Activated CD4-positive, alpha-beta T cell treated with anti-CD3 and anti-CD28 coated beads, Interleukin-2, Interleukin-4, amounts not matched to agents 100 ng/mL and 50 ng/mL, durations not matched to agents 16 hours and 8 hours (primary cell): ENCODE results near the gene MACROD1.
A peak's percentile ranks its signal among the peaks of the same experiment; 100 is the strongest.

ENCODE experiments used
- DNase-seq: peaks from one replicate; pipeline ENCODE4 v3.0.0-alpha.2; 2020; ENCODE audit warnings: low spot score

Gene MACROD1

GRCh38 chr11:64090806-64091516 lies 75.0 kb downstream of the MACROD1 start:
- peak; percentile 49 for DNase-seq

- DNase-seq: no peak
Observed at GRCh38 chr11:64089915-64090805, 75.8 kb downstream of the MACROD1 start.

GRCh38 chr11:64089493-64089892 lies 76.4 kb downstream of the MACROD1 start:
- no peak for DNase-seq

GRCh38 chr11:64089027-64089360 lies 76.9 kb downstream of the MACROD1 start:
- DNase-seq: no peak

- DNase-seq: peak; percentile 17
Observed at GRCh38 chr11:64088162-64089026, 77.5 kb downstream of the MACROD1 start.

- DNase-seq: no peak
Observed at GRCh38 chr11:64086258-64087123, 79.4 kb downstream of the MACROD1 start.

GRCh38 chr11:64085906-64086257 lies 80.0 kb downstream of the MACROD1 start:
- DNase-seq: no peak

- no peak for DNase-seq
Observed at GRCh38 chr11:64084951-64085710, 80.8 kb downstream of the MACROD1 start.

- no peak for DNase-seq
Observed at GRCh38 chr11:64084146-64084950, 81.6 kb downstream of the MACROD1 start.

GRCh38 chr11:64083398-64084080 lies 82.4 kb downstream of the MACROD1 start:
- no peak for DNase-seq

GRCh38 chr11:64081745-64082442 lies 84.0 kb downstream of the MACROD1 start:
- no peak for DNase-seq

- no peak for DNase-seq
Observed at GRCh38 chr11:64080390-64080789, 85.5 kb downstream of the MACROD1 start.

GRCh38 chr11:64078905-64079304 lies 87.0 kb downstream of the MACROD1 start:
- DNase-seq: no peak

- DNase-seq: no peak
Observed at GRCh38 chr11:64078284-64078683, 87.6 kb downstream of the MACROD1 start.

- no peak for DNase-seq
Observed at GRCh38 chr11:64077607-64078006, 88.3 kb downstream of the MACROD1 start.

- no peak for DNase-seq
Observed at GRCh38 chr11:64076758-64077157, 89.2 kb downstream of the MACROD1 start.

- peak; percentile 21 for DNase-seq
Observed at GRCh38 chr11:64074239-64074638, 91.7 kb downstream of the MACROD1 start.

GRCh38 chr11:64073542-64073941 lies 92.4 kb downstream of the MACROD1 start:
- no peak for DNase-seq

- DNase-seq: no peak
Observed at GRCh38 chr11:64072871-64073270, 93.0 kb downstream of the MACROD1 start.
